ENCODE data around the gene ARFGEF3. TPM values are rescaled to one million over a fixed set of nuclear protein-coding genes. Genes with fewer than 3 reads are reported as not detected.

ARFGEF3 gene
- total and polyA plus RNA-seq, 10 of the 15 experiments (the other 5 are each of a cell fraction or from before 2014, with no cell fraction given): under 0.01 to 0.08 (median 0.02) TPM; not detected in 1

GRCh38 chr6:138241381-138241780, 79.6 kb downstream of the ARFGEF3 start (continued):
- TF ChIP-seq ZBTB40 (IDR thresholded peaks at IDR 0.05; ENCODE audit: borderline replicate concordance): no peak
- no peak for TF ChIP-seq NR2C1 (IDR thresholded peaks at IDR 0.05)
- no peak for TF ChIP-seq NRF1 (conservative IDR thresholded peaks at IDR 0.05; ENCODE audit: low read depth, low read length)
- TF ChIP-seq ESRRA (IDR thresholded peaks at IDR 0.05; ENCODE audit: low read length): no peak

DNA sequence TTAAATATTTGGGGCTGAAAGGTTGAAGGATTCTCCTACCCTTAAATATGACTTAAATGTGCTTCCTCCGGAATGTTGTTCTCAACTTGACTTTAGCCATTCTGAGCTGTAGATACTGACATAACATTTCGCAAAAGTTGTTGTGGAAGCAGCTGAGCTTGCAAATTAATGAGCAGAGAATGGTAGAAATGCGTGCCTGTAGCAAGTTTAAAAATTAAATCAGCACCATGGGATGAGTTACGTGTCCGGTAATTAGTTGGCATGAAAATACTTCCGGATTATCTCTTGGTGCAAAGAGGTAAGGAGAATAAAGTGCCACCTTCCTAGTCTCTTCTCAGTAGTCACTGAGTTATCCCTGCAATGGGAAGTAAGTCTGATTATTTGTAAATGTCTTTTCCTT, 80.2 kb downstream of the ARFGEF3 start:
- CTCF ChIA-PET: no interaction called here
- BruUV-seq (replicated peaks): no TSS peak

More for the DNA sequence above, 80.2 kb downstream of the ARFGEF3 start:
- intact Hi-C loops (cut with micrococcal nuclease; ENCODE audit: unreplicated experiment): no loop called here
- POLR2A ChIA-PET: no interaction called here
- H3K9ac ChIP-seq (ENCODE audit: control insufficient read depth, insufficient read depth, low read length): no peak overlapping the region
- no peak overlapping the region for H3K4me2 ChIP-seq (ENCODE audit: control insufficient read depth, insufficient read depth)
- SMC1A ChIA-PET (ENCODE audit: uncharacterized antibody, unreplicated experiment): interaction anchor here (0.7 to 1.1 kb wide), 2 partner anchors 8 kb away, joined by 3 read pairs; no protein-coding TSS in a partner anchor
- H3K27me3 ChIP-seq (replicated peaks in 1 of 2; ENCODE audit: control insufficient read depth in 2 of 2, insufficient read depth in 2 of 2, low read length in 1 of 2): peaks cover 0 to 1% of the 10 kb centered on the region in 2 experiments; a peak in 2 of 4 replicates
- WGBS (ENCODE audit: insufficient coverage, insufficient replicate concordance, low lambda C conversion rate, missing lambda C conversion rate): 51% methylated on average over 6 of the region's 6 CpGs
- no peaks in the 10 kb centered on the region for H4K20me1 ChIP-seq (ENCODE audit: control insufficient read depth, insufficient read depth)
- H3K9me3 ChIP-seq (replicated peaks; ENCODE audit: control insufficient read depth, insufficient read depth, low read length): no peaks in the 10 kb centered on the region
- H3K79me2 ChIP-seq (ENCODE audit: control insufficient read depth, insufficient read depth, low read length): no peaks in the 10 kb centered on the region
- FAIRE-seq (no peak), DNase-seq (ENCODE audit: low read depth, low spot score) (no peak), ATAC-seq (no peak)
- TF ChIP-seq MTA3 (IDR thresholded peaks at IDR 0.05; ENCODE audit: borderline replicate concordance, low read length): no peak
- no peak for TF ChIP-seq RUNX3 (IDR thresholded peaks at IDR 0.05; ENCODE audit: low read length)
- TF ChIP-seq TAF1 (IDR thresholded peaks at IDR 0.05; ENCODE audit: borderline replicate concordance, low read depth, low read length): no peak
- TF ChIP-seq KDM1A (IDR thresholded peaks at IDR 0.05; ENCODE audit: borderline replicate concordance): no peak
- TF ChIP-seq, protein P1, sequence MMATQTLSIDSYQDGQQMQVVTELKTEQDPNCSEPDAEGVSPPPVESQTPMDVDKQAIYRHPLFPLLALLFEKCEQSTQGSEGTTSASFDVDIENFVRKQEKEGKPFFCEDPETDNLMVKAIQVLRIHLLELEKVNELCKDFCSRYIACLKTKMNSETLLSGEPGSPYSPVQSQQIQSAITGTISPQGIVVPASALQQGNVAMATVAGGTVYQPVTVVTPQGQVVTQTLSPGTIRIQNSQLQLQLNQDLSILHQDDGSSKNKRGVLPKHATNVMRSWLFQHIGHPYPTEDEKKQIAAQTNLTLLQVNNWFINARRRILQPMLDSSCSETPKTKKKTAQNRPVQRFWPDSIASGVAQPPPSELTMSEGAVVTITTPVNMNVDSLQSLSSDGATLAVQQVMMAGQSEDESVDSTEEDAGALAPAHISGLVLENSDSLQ (IDR thresholded peaks at IDR 0.05): no peak
- TF ChIP-seq NR2C1 (IDR thresholded peaks at IDR 0.05): no peak
- TF ChIP-seq, protein P2, sequence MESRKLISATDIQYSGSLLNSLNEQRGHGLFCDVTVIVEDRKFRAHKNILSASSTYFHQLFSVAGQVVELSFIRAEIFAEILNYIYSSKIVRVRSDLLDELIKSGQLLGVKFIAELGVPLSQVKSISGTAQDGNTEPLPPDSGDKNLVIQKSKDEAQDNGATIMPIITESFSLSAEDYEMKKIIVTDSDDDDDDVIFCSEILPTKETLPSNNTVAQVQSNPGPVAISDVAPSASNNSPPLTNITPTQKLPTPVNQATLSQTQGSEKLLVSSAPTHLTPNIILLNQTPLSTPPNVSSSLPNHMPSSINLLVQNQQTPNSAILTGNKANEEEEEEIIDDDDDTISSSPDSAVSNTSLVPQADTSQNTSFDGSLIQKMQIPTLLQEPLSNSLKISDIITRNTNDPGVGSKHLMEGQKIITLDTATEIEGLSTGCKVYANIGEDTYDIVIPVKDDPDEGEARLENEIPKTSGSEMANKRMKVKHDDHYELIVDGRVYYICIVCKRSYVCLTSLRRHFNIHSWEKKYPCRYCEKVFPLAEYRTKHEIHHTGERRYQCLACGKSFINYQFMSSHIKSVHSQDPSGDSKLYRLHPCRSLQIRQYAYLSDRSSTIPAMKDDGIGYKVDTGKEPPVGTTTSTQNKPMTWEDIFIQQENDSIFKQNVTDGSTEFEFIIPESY (IDR thresholded peaks at IDR 0.05): no peak
- TF ChIP-seq DPF2 (IDR thresholded peaks at IDR 0.05): no peak
- no peak for TF ChIP-seq EGR1 (IDR thresholded peaks at IDR 0.05; ENCODE audit: borderline replicate concordance in 1 of 2, low read depth in 2 of 2, low read length in 2 of 2)
- TF ChIP-seq EED (IDR thresholded peaks at IDR 0.05; ENCODE audit: low read depth): no peak
- in situ Hi-C loops (cut with MboI): no loop called here
- H3K4me3 ChIP-seq: no peak overlapping the region
- RAD21 ChIA-PET (ENCODE audit: unreplicated experiment): no interaction called here
- no peak overlapping the region for H3K27ac ChIP-seq (ENCODE audit: control insufficient read depth, insufficient read depth)
- H2AFZ ChIP-seq (ENCODE audit: control insufficient read depth, low read depth, low read length): no peak overlapping the region
- H3K36me3 ChIP-seq (ENCODE audit: control insufficient read depth in 2 of 2, insufficient read depth in 2 of 2, low read length in 1 of 2): no peaks in the 10 kb centered on the region
- H3K4me1 ChIP-seq (ENCODE audit: control insufficient read depth, insufficient read depth, low read length): no peaks in the 10 kb centered on the region

All from GM12878 (cell line).